ENCODE results near the gene STC2.

STC2 gene

DNA sequence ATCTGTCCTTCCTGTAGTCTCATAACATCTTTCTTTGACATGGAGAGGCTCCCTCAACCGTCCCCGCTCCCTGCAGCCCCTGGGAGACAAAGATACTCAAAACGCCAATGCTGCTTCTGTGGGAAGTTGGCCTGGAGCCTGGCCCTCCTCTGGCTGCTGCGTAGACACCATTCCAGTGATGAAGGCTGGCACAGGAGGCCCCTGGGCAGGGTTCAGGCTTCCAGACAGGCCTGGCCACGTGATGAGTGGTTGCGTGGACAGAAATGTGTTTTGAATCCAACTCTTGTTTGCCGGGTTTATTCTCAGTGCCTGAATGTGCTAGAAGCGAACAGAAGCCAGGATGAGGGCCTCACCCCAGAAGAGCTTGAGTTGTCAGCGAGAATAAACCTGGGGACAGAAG, 50.0 kb downstream of the STC2 start:
- Histone ChIP-seq H3K4ac (ENCODE audit: low read depth, low read length) (no peak overlapping the region), H3K36me3 (ENCODE audit: control insufficient read depth, insufficient read depth, low read length) (no peaks in the 10 kb centered on the region), H4K8ac (ENCODE audit: low read depth, low read length) (no peak overlapping the region), H3K27me3 (ENCODE audit: insufficient read depth, low read length, poor library complexity) (no peaks in the 10 kb centered on the region), H3K4me3 (ENCODE audit: low read length) (no peak overlapping the region), H3K18ac (ENCODE audit: low read length) (no peak overlapping the region), H3K23ac (ENCODE audit: low read length) (no peak overlapping the region), H2BK5ac (ENCODE audit: low read length) (no peak overlapping the region), H3K56ac (ENCODE audit: low read length) (no peak overlapping the region), H3K9ac (ENCODE audit: low read length) (no peak overlapping the region), H3K79me2 (ENCODE audit: control insufficient read depth, insufficient read depth, low read length) (no peaks in the 10 kb centered on the region), H2BK15ac (replicated peaks; ENCODE audit: low read depth) (no peak overlapping the region), H2BK120ac (ENCODE audit: low read depth, low read length) (no peak overlapping the region), H2AK5ac (ENCODE audit: low read length) (no peak overlapping the region), H3K4me2 (ENCODE audit: low read length) (no peak overlapping the region), H4K5ac (ENCODE audit: low read length) (no peak overlapping the region), H3K79me1 (ENCODE audit: low read length) (no peaks in the 10 kb centered on the region), H3K27ac (ENCODE audit: low read depth, low read length) (no peak overlapping the region), H3K4me1 (ENCODE audit: control insufficient read depth, low read depth, low read length) (no peaks in the 10 kb centered on the region)
- no peak for DNase-seq
- no CpG with 5 or more reads among the region's 9 CpGs for WGBS (ENCODE audit: extremely low coverage, insufficient coverage, low lambda C conversion rate)

DNA sequence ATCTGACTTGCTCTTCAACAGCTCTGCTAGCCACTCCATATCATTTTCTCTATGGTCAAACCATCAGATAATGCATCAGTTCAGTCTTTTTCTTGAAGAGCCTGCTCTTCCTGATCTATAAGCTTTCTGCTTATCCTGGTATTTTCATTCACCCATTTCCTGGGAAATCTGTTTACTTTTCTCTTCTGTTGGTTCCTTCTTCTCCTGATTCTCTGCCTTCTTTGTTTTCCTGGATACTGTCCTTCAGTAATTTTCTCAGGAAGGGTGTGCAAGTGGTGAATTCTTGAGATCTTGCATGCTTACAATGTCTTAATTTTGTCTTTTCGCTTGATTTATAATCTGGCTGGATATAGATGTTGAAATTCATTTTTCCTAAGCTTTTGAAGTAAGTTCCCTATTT, 53.4 kb downstream of the STC2 start:
- Histone ChIP-seq H2BK120ac (ENCODE audit: low read depth, low read length) (no peak overlapping the region), H3K9ac (ENCODE audit: low read length) (no peak overlapping the region), H3K18ac (ENCODE audit: low read length) (no peak overlapping the region), H4K5ac (ENCODE audit: low read length) (no peak overlapping the region), H3K4me1 (ENCODE audit: control insufficient read depth, low read depth, low read length) (no peaks in the 10 kb centered on the region), H3K27ac (ENCODE audit: low read depth, low read length) (no peak overlapping the region), H3K4me3 (ENCODE audit: low read length) (no peak overlapping the region), H3K79me1 (ENCODE audit: low read length) (no peaks in the 10 kb centered on the region), H2AK5ac (ENCODE audit: low read length) (no peak overlapping the region), H2BK5ac (ENCODE audit: low read length) (no peak overlapping the region), H4K8ac (ENCODE audit: low read depth, low read length) (no peak overlapping the region), H3K79me2 (ENCODE audit: control insufficient read depth, insufficient read depth, low read length) (no peaks in the 10 kb centered on the region), H3K27me3 (ENCODE audit: insufficient read depth, low read length, poor library complexity) (no peaks in the 10 kb centered on the region), H3K36me3 (ENCODE audit: control insufficient read depth, insufficient read depth, low read length) (no peaks in the 10 kb centered on the region), H2BK15ac (replicated peaks; ENCODE audit: low read depth) (no peak overlapping the region), H3K56ac (ENCODE audit: low read length) (no peak overlapping the region), H3K4ac (ENCODE audit: low read depth, low read length) (no peak overlapping the region), H3K23ac (ENCODE audit: low read length) (no peak overlapping the region), H3K4me2 (ENCODE audit: low read length) (no peak overlapping the region)
- DNase-seq, result no peak
- WGBS (ENCODE audit: extremely low coverage, insufficient coverage, low lambda C conversion rate), result no CpG with 5 or more reads among the region's 1 CpG

DNA sequence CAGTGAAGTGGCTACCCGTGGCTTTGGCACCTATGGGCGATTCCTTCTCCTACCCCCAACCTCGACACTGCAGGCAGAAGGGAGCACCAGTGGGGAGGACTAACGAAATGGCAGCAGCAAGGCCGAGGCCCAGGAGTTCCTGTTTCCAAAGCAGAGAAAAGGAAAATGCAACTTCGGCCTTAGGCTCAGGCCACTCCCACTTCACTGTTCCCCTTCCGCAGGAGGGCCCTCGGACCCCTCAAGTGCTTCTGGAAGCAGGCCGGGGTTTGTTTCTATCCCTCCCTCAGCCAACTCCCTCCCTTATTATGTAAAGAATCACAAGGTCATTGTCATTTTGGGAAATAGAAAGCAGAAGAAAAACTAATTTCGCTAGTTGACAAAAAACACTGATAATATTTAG, 56.8 kb downstream of the STC2 start:
- no peaks in the 10 kb centered on the region for H3K79me2 ChIP-seq (ENCODE audit: control insufficient read depth, insufficient read depth, low read length)
- H2BK120ac ChIP-seq (ENCODE audit: low read depth, low read length), result no peak overlapping the region
- no CpG with 5 or more reads among the region's 10 CpGs for WGBS (ENCODE audit: extremely low coverage, insufficient coverage, low lambda C conversion rate)
- H2BK5ac ChIP-seq (ENCODE audit: low read length), result no peak overlapping the region
- H3K4me2 ChIP-seq (ENCODE audit: low read length), result no peak overlapping the region
- DNase-seq, result no peak
- H3K4me1 ChIP-seq (ENCODE audit: control insufficient read depth, low read depth, low read length), result no peaks in the 10 kb centered on the region
- no peak overlapping the region for H4K8ac ChIP-seq (ENCODE audit: low read depth, low read length)
- no peak overlapping the region for H3K18ac ChIP-seq (ENCODE audit: low read length)
- H3K27me3 ChIP-seq (ENCODE audit: insufficient read depth, low read length, poor library complexity), result no peaks in the 10 kb centered on the region
- H4K5ac ChIP-seq (ENCODE audit: low read length), result no peak overlapping the region
- H3K4ac ChIP-seq (ENCODE audit: low read depth, low read length), result no peak overlapping the region
- H2BK15ac ChIP-seq (replicated peaks; ENCODE audit: low read depth), result no peak overlapping the region
- H3K23ac ChIP-seq (ENCODE audit: low read length), result no peak overlapping the region
- H3K27ac ChIP-seq (ENCODE audit: low read depth, low read length), result no peak overlapping the region
- H3K79me1 ChIP-seq (ENCODE audit: low read length), result no peaks in the 10 kb centered on the region
- H3K36me3 ChIP-seq (ENCODE audit: control insufficient read depth, insufficient read depth, low read length), result no peaks in the 10 kb centered on the region
- no peak overlapping the region for H3K4me3 ChIP-seq (ENCODE audit: low read length)
- no peak overlapping the region for H3K56ac ChIP-seq (ENCODE audit: low read length)
- H3K9ac ChIP-seq (ENCODE audit: low read length), result no peak overlapping the region
- H2AK5ac ChIP-seq (ENCODE audit: low read length), result no peak overlapping the region

DNA sequence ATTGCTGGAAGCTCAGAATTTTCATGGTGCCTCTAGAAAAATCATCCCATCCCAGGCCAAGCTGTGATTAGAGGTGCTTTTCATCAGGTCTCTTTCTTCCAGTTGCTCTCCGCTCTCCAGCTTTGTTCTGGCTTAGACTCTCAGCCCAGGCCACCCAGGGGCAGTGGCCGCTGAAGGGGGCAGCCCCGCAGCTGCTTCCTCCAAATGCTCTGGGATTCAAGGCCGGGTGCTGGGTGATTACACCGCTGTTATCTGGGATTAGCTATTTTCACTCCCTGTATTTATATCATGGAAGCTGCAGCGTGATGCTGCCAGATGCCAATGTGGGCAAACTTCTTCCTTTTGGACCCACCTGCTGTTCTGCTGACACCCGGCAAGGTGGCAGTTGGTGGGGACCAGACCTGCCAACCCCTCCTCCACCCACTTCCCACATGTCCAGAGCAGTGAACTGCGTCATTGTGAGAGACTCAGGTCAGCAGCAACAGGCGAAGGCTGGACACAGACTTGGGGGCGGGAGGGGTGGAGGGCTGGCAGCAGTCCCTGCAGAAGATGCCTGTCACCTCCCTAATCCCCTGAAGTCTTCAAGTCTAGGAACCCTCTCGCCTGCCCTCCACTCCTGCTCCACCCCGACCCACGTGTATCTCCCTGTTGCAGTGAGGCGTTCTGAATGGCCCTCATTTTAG, 59.3 kb downstream of the STC2 start:
- no peak overlapping the region for H4K5ac ChIP-seq (ENCODE audit: low read length)
- H3K56ac ChIP-seq (ENCODE audit: low read length), result no peak overlapping the region
- H2BK15ac ChIP-seq (replicated peaks; ENCODE audit: low read depth), result no peak overlapping the region
- H3K36me3 ChIP-seq (ENCODE audit: control insufficient read depth, insufficient read depth, low read length), result no peaks in the 10 kb centered on the region
- no peak overlapping the region for H2BK5ac ChIP-seq (ENCODE audit: low read length)
- no peak overlapping the region for H2BK120ac ChIP-seq (ENCODE audit: low read depth, low read length)
- H3K79me2 ChIP-seq (ENCODE audit: control insufficient read depth, insufficient read depth, low read length), result no peaks in the 10 kb centered on the region
- H4K8ac ChIP-seq (ENCODE audit: low read depth, low read length), result no peak overlapping the region
- H3K23ac ChIP-seq (ENCODE audit: low read length), result no peak overlapping the region
- WGBS (ENCODE audit: extremely low coverage, insufficient coverage, low lambda C conversion rate), result no CpG with 5 or more reads among the region's 14 CpGs
- H3K18ac ChIP-seq (ENCODE audit: low read length), result no peak overlapping the region
- H3K4me2 ChIP-seq (ENCODE audit: low read length), result no peak overlapping the region
- H3K79me1 ChIP-seq (ENCODE audit: low read length), result no peaks in the 10 kb centered on the region
- H3K4me3 ChIP-seq (ENCODE audit: low read length), result no peak overlapping the region
- H2AK5ac ChIP-seq (ENCODE audit: low read length), result no peak overlapping the region
- DNase-seq, result no peak
- H3K9ac ChIP-seq (ENCODE audit: low read length), result no peak overlapping the region
- H3K27ac ChIP-seq (ENCODE audit: low read depth, low read length), result no peak overlapping the region
- no peak overlapping the region for H3K4ac ChIP-seq (ENCODE audit: low read depth, low read length)
- H3K27me3 ChIP-seq (ENCODE audit: insufficient read depth, low read length, poor library complexity), result no peaks in the 10 kb centered on the region
- no peaks in the 10 kb centered on the region for H3K4me1 ChIP-seq (ENCODE audit: control insufficient read depth, low read depth, low read length)

DNA sequence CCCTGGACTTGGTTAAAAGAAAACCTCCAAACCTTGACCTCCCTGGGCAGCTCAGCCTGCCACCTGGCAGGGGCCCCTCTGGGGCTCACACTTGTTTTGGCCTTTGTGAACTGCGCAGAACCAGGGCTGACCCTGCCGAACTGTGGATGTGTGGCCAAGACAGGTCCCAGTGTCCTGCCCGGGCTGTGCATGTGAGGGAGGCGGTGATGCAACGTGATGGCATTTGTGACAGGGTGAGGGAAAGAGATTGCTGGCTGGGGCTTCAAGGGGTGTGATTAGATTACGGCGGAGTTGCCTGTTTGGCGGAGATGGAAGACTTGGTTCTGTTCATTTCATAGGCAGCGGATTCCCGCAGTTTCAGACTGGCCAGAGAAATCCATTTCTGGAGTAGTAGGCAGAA, 62.8 kb downstream of the STC2 start:
- H2BK120ac ChIP-seq (ENCODE audit: low read depth, low read length), result no peak overlapping the region
- H3K4me3 ChIP-seq (ENCODE audit: low read length), result no peak overlapping the region
- no peaks in the 10 kb centered on the region for H3K79me1 ChIP-seq (ENCODE audit: low read length)
- H4K5ac ChIP-seq (ENCODE audit: low read length), result no peak overlapping the region
- no peak for DNase-seq
- H3K79me2 ChIP-seq (ENCODE audit: control insufficient read depth, insufficient read depth, low read length), result no peaks in the 10 kb centered on the region
- no peak overlapping the region for H4K8ac ChIP-seq (ENCODE audit: low read depth, low read length)
- H3K4me2 ChIP-seq (ENCODE audit: low read length), result no peak overlapping the region
- no peak overlapping the region for H3K27ac ChIP-seq (ENCODE audit: low read depth, low read length)
- H3K23ac ChIP-seq (ENCODE audit: low read length), result no peak overlapping the region
- no peak overlapping the region for H2BK5ac ChIP-seq (ENCODE audit: low read length)
- no peaks in the 10 kb centered on the region for H3K36me3 ChIP-seq (ENCODE audit: control insufficient read depth, insufficient read depth, low read length)
- H3K4ac ChIP-seq (ENCODE audit: low read depth, low read length), result no peak overlapping the region
- no peak overlapping the region for H3K56ac ChIP-seq (ENCODE audit: low read length)
- no peak overlapping the region for H3K18ac ChIP-seq (ENCODE audit: low read length)
- no peak overlapping the region for H3K9ac ChIP-seq (ENCODE audit: low read length)
- H3K4me1 ChIP-seq (ENCODE audit: control insufficient read depth, low read depth, low read length), result no peaks in the 10 kb centered on the region
- no peak overlapping the region for H2BK15ac ChIP-seq (replicated peaks; ENCODE audit: low read depth)
- no CpG with 5 or more reads among the region's 10 CpGs for WGBS (ENCODE audit: extremely low coverage, insufficient coverage, low lambda C conversion rate)
- no peak overlapping the region for H2AK5ac ChIP-seq (ENCODE audit: low read length)
- no peaks in the 10 kb centered on the region for H3K27me3 ChIP-seq (ENCODE audit: insufficient read depth, low read length, poor library complexity)

All from mesendoderm (in vitro differentiated cells).